ENCODE data around the gene CDC37L1.

CDC37L1 gene

DNA sequence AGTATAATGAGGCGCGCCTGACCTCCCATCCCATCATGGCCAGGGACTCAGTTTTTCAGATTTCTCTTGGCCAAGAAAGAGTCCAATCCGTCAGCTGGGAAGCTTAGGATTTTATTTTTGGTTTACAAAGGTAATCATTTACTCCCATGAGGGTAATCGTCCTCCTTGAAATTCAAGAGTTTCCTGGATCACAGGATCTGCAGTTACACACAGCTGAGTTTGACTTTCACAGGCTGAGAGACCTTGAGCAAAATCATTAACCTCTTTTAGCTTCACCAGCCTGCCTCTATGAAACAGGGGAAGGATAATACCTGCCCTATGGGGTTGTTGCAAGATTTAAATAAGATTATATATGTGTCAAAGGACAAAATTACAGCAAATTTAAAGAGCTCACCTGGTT lies 77.1 kb downstream of the CDC37L1 start:
- DNase-seq = no peak
